ENCODE data around the gene C1orf159.
"Not testable (repeated sequence)": the region's sequence is repeated elsewhere in the genome, so short reads cannot be mapped to it uniquely, and the experiment has no call there.

- TF ChIP-seq CTCF (IDR thresholded peaks at IDR 0.05; ENCODE audit: insufficient read depth, low read length); SPI1 (IDR thresholded peaks at IDR 0.05; ENCODE audit: borderline replicate concordance, low read depth); GABPA (IDR thresholded peaks at IDR 0.05; ENCODE audit: low read depth); REST (IDR thresholded peaks at IDR 0.05; ENCODE audit: insufficient replicate concordance, low read depth); POLR2AphosphoS5 (IDR thresholded peaks at IDR 0.05; ENCODE audit: low read depth): not testable (repeated sequence)
Observed at GRCh38 chr1:1057769-1058087, 58.2 kb downstream of the C1orf159 start.
